BLaER1 (cell line): ENCODE data around the gene PSMD3.

ENCODE experiments used
- H3K27ac ChIP-seq: shearing (Covaris generic); formaldehyde crosslinking; 2 replicates; pipeline ENCODE4 v1.8.1; 2022
- H3K27me3 ChIP-seq: shearing (Covaris generic); formaldehyde crosslinking; 2 replicates; pipeline ENCODE4 v1.8.1; 2022
- H3K36me3 ChIP-seq: shearing (Covaris generic); formaldehyde crosslinking; 2 replicates; pipeline ENCODE4 v1.8.1; 2022
- H3K4me1 ChIP-seq: shearing (Covaris generic); formaldehyde crosslinking; 2 replicates; pipeline ENCODE4 v1.8.1; 2022
- H3K4me2 ChIP-seq: shearing (Covaris generic); formaldehyde crosslinking; 2 replicates; pipeline ENCODE4 v1.8.1; 2022
- H3K4me3 ChIP-seq: shearing (Covaris generic); formaldehyde crosslinking; 2 replicates; pipeline ENCODE4 v1.8.1; 2022
- H3K9ac ChIP-seq: shearing (Covaris generic); formaldehyde crosslinking; 2 replicates; pipeline ENCODE4 v1.8.1; 2022
- H3K9me3 ChIP-seq: shearing (Covaris generic); formaldehyde crosslinking; 2 replicates; pipeline ENCODE4 v1.8.1; 2022
- H4K20me1 ChIP-seq: shearing (Covaris generic); formaldehyde crosslinking; 2 replicates; pipeline ENCODE4 v1.8.1; 2022
- Cebpa-rat ChIP-seq: shearing (Covaris generic); IDR thresholded peaks from 2 replicates; pipeline ENCODE4 v1.8.1; 2022

PSMD3 gene

DNA sequence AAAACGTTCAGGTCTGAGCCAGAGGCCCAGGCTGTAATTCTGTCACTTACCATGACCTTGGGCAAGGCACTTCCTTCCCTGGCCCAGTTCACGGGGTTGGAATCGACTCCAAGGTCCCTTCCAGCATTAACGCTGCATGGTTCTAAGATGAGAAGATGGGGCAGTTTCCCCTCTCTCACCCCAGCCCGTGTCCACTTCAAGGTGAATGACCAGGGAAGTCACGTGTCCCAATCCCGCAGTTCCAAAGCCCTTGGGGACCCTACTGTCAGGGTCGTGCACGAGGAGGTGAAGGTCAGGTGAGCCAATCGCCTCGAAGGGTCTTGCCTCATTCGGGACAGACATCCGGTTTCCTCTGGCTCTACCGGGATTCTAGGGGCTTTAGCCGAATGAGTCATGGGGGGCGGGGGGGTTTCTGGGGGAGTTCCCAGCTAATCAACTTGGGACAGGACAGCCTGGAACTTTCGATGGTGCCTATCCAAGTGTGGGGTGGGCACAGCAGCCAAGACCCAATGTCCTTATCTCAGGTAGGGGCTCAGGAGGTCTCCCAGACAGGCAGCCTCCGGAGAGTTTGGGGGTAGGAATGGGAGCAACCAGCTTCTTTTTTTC, 33.9 kb downstream of the PSMD3 start:
- no peak for TF ChIP-seq Cebpa-rat
- Histone ChIP-seq H3K4me3 (no peak overlapping the region), H3K27me3 (no peaks in the 10 kb centered on the region), H3K9ac (no peak overlapping the region), H3K9me3 (no peaks in the 10 kb centered on the region), H4K20me1 (no peaks in the 10 kb centered on the region), H3K4me1 (peaks cover 14% of the 10 kb centered on the region), H3K4me2 (no peak overlapping the region), H3K27ac (no peak overlapping the region), H3K36me3 (peaks cover 15% of the 10 kb centered on the region)

DNA sequence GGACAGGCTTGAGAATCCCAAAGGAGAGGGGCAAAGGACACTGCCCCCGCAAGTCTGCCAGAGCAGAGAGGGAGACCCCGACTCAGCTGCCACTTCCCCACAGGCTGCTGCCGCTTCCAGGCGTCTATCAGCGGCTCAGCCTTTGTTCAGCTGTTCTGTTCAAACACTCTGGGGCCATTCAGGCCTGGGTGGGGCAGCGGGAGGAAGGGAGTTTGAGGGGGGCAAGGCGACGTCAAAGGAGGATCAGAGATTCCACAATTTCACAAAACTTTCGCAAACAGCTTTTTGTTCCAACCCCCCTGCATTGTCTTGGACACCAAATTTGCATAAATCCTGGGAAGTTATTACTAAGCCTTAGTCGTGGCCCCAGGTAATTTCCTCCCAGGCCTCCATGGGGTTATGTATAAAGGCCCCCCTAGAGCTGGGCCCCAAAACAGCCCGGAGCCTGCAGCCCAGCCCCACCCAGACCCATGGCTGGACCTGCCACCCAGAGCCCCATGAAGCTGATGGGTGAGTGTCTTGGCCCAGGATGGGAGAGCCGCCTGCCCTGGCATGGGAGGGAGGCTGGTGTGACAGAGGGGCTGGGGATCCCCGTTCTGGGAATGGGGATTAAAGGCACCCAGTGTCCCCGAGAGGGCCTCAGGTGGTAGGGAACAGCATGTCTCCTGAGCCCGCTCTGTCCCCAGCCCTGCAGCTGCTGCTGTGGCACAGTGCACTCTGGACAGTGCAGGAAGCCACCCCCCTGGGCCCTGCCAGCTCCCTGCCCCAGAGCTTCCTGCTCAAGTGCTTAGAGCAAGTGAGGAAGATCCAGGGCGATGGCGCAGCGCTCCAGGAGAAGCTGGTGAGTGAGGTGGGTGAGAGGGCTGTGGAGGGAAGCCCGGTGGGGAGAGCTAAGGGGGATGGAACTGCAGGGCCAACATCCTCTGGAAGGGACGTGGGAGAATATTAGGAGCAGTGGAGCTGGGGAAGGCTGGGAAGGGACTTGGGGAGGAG, 34.7 kb downstream of the PSMD3 start, which contains the start of gene CSF3:
Gene CSF3 (plus strand): TSS at position 436 of the 993 bp plus-strand sequence. CDS start 35 bp downstream, at position 471.
- H3K4me3 ChIP-seq = no peak within 1 kb of the TSS
- peaks cover 23% of the 10 kb centered on the region for H3K36me3 ChIP-seq
- H3K9me3 ChIP-seq = no peaks in the 10 kb centered on the region
- H3K4me2 ChIP-seq = peak within 1 kb of the TSS; percentile 57
- H3K4me1 ChIP-seq = peaks cover 14% of the 10 kb centered on the region
- peak within 1 kb of the TSS; percentile 60 for H3K27ac ChIP-seq
- TF ChIP-seq Cebpa-rat = no peak
- no peaks in the 10 kb centered on the region for H4K20me1 ChIP-seq
- no peaks in the 10 kb centered on the region for H3K27me3 ChIP-seq
- H3K9ac ChIP-seq = peak within 1 kb of the TSS; percentile 40; the same call in 1 of the 2 replicates

DNA sequence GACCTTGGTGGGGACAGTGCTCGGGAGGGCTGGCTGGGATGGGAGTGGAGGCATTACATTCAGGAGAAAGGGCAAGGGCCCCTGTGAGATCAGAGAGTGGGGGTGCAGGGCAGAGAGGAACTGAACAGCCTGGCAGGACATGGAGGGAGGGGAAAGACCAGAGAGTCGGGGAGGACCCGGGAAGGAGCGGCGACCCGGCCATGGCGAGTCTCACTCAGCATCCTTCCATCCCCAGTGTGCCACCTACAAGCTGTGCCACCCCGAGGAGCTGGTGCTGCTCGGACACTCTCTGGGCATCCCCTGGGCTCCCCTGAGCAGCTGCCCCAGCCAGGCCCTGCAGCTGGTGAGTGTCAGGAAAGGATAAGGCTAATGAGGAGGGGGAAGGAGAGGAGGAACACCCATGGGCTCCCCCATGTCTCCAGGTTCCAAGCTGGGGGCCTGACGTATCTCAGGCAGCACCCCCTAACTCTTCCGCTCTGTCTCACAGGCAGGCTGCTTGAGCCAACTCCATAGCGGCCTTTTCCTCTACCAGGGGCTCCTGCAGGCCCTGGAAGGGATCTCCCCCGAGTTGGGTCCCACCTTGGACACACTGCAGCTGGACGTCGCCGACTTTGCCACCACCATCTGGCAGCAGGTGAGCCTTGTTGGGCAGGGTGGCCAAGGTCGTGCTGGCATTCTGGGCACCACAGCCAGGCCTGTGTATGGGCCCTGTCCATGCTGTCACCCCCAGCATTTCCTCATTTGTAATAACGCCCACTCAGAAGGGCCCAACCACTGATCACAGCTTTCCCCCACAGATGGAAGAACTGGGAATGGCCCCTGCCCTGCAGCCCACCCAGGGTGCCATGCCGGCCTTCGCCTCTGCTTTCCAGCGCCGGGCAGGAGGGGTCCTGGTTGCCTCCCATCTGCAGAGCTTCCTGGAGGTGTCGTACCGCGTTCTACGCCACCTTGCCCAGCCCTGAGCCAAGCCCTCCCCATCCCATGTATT, 35.7 kb downstream of the PSMD3 start:
- TF ChIP-seq Cebpa-rat = no peak
- Histone ChIP-seq H3K27me3 (no peaks in the 10 kb centered on the region), H3K36me3 (peaks cover 33% of the 10 kb centered on the region), H4K20me1 (no peaks in the 10 kb centered on the region), H3K4me2 (peak overlapping the region; percentile 57), H3K4me1 (peaks cover 14% of the 10 kb centered on the region), H3K4me3 (no peak overlapping the region), H3K9me3 (no peaks in the 10 kb centered on the region), H3K9ac (peak overlapping the region; percentile 40; the same call in 1 of the 2 replicates), H3K27ac (peak overlapping the region; percentile 60)

DNA sequence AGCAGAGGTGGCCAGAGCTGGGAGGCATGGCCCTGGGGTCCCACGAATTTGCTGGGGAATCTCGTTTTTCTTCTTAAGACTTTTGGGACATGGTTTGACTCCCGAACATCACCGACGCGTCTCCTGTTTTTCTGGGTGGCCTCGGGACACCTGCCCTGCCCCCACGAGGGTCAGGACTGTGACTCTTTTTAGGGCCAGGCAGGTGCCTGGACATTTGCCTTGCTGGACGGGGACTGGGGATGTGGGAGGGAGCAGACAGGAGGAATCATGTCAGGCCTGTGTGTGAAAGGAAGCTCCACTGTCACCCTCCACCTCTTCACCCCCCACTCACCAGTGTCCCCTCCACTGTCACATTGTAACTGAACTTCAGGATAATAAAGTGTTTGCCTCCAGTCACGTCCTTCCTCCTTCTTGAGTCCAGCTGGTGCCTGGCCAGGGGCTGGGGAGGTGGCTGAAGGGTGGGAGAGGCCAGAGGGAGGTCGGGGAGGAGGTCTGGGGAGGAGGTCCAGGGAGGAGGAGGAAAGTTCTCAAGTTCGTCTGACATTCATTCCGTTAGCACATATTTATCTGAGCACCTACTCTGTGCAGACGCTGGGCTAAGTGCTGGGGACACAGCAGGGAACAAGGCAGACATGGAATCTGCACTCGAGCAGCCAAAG, 36.9 kb downstream of the PSMD3 start:
- Histone ChIP-seq H3K4me2 (no peak overlapping the region), H3K4me3 (no peak overlapping the region), H3K9ac (no peak overlapping the region), H3K4me1 (peaks cover 14% of the 10 kb centered on the region), H3K9me3 (no peaks in the 10 kb centered on the region), H4K20me1 (no peaks in the 10 kb centered on the region), H3K27ac (peak overlapping the region; percentile 18; the same call in 1 of the 2 replicates), H3K36me3 (peaks cover 46% of the 10 kb centered on the region), H3K27me3 (no peaks in the 10 kb centered on the region)
- TF ChIP-seq Cebpa-rat = no peak

DNA sequence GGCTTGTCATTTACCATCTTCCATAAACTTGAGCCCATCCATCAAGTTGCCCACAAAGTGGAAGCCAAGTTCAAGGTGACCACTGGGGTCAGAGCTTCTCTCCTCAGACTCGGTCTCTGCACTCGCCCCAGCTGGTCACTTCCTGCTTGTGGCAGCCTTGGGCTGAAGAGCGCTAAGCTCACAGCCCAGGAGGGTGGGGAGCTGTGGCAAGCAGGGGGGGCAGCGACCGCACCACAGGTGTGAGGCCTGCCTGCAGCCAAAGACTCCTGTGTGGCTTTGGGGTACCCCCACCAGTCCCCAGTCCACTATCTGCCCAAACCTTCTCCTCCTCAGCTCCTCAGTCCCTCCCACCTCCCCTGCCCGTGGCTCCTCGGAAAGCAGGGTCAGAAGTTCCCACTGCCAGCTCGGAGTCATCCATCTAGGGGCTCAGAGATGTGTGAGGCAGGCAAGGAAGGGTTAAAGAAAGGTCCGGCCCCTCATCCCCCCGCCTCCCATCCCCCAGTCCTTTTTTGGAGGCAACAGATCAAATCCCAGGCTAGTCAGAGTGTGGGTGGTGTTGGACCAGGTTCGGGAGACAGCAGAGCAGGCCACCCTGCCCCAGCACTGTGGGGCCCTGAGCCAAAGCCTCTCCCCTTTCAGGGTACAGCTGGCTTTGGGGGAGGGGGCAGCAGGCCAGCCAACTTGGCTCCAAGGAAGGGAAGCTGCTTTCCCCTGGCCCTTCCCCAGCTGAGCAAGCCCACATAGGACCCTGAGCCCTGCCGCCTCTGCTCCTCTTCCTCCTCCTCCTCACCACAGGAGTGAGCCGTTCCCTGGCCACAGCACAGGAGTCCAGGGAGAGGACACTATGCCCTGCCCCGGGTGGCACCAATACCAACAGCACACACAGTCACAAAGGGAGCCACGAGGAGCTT, 37.9 kb downstream of the PSMD3 start:
- H3K4me1 ChIP-seq = peaks cover 14% of the 10 kb centered on the region
- peaks cover 55% of the 10 kb centered on the region for H3K36me3 ChIP-seq
- no peaks in the 10 kb centered on the region for H4K20me1 ChIP-seq
- no peak overlapping the region for H3K4me2 ChIP-seq
- peak overlapping the region; percentile 18; the same call in 1 of the 2 replicates for H3K27ac ChIP-seq
- no peaks in the 10 kb centered on the region for H3K9me3 ChIP-seq
- H3K27me3 ChIP-seq = no peaks in the 10 kb centered on the region
- no peak overlapping the region for H3K4me3 ChIP-seq
- TF ChIP-seq Cebpa-rat = no peak
- no peak overlapping the region for H3K9ac ChIP-seq

DNA sequence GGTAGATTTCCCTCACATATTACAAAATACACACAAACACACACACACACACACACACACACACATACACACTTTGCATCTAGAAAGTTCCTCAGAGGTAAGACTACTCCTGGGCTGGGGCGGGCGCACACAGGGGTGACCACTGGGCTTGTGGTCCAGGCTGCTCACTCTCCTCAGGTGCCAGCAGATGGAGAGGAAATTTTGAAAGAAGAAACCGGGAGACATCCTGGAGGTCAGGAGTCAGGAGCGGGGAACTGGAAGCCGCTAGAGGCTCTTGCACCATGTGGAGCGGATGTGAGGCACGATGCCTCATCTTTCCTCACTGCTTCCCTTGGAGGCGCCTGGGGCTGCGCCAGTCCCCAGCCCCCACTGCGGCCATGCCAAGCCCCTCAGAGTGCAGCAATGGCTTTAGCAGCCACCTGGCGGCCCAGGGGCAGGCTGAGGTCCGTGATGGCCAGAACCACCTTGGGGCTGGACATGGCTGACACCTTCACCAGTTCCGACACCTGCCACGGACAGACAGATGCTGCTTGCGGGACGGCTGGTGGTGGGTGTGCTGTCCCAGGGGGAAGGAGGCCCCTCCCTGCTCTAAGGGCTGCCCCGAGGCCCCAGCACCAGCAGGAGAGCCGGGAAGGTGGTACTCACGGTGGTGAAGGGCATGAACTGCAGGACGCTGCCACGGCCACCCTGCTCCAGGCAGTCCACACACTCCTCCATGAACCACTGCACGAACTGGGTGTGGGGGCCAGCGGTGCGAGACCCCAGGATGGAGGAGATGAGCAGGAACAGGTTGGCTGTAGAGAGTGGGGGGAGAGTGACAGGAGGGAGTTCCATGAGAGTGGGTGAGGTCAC, 38.8 kb downstream of the PSMD3 start:
- H4K20me1 ChIP-seq = no peaks in the 10 kb centered on the region
- TF ChIP-seq Cebpa-rat = no peak
- H3K4me2 ChIP-seq = no peak overlapping the region
- H3K9ac ChIP-seq = no peak overlapping the region
- H3K36me3 ChIP-seq = peaks cover 64% of the 10 kb centered on the region
- no peak overlapping the region for H3K27ac ChIP-seq
- H3K4me1 ChIP-seq = peaks cover 14% of the 10 kb centered on the region
- H3K4me3 ChIP-seq = no peak overlapping the region
- H3K27me3 ChIP-seq = no peaks in the 10 kb centered on the region
- H3K9me3 ChIP-seq = no peaks in the 10 kb centered on the region

DNA sequence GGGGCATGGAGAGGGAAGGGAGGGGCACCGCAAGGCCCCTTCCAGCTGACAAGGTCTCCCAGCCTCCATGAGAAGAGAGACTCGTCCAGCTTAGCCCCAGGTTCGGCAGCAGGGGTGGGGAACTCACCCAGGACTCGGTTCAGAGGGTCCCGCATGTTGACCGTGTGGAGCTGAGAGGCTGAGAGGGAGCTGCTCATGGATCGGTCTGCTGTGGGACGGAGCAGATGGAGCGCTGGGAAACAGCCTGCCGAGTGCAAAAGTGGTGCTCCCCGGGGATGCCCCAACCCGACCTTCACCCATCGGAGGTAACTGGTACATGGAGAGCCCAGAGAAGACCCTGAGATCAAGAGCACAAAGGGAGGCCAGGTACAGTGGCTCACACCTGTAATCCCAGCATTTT, 39.5 kb downstream of the PSMD3 start:
- Histone ChIP-seq H3K36me3 (peaks cover 72% of the 10 kb centered on the region), H3K27me3 (no peaks in the 10 kb centered on the region), H3K4me2 (no peak overlapping the region), H3K27ac (no peak overlapping the region), H3K4me3 (no peak overlapping the region), H3K9me3 (no peaks in the 10 kb centered on the region), H3K9ac (no peak overlapping the region), H4K20me1 (no peaks in the 10 kb centered on the region), H3K4me1 (peaks cover 11% of the 10 kb centered on the region)
- no peak for TF ChIP-seq Cebpa-rat
